GM21786 (cell line): ENCODE data around the gene MAP3K20.
A peak's percentile ranks its signal among the peaks of the same experiment; 100 is the strongest.
"Not testable (repeated sequence)": the region's sequence is repeated elsewhere in the genome, so short reads cannot be mapped to it uniquely, and the experiment has no call there.

Experiments used
- ATAC-seq: cut with Tn5 transposase; IDR thresholded peaks from one replicate; pipeline ENCODE4 v1.9.1; 2021; ENCODE audit not compliant: unreplicated experiment

MAP3K20 gene

GRCh38 chr2:173226899-173227698 is 151.5 kb downstream of the MAP3K20 start:
- ATAC-seq, result no peak

GRCh38 chr2:173229086-173229485 is 153.4 kb downstream of the MAP3K20 start:
- no peak for ATAC-seq

- ATAC-seq, result no peak
These were observed 154.5 kb downstream of the MAP3K20 start for GRCh38 chr2:173230181-173230580.

- no peak for ATAC-seq
These were observed 155.4 kb downstream of the MAP3K20 start for GRCh38 chr2:173231042-173231441.

- no peak for ATAC-seq
These were observed 155.8 kb downstream of the MAP3K20 start for GRCh38 chr2:173231465-173231864.

GRCh38 chr2:173232956-173233744 is 157.5 kb downstream of the MAP3K20 start:
- ATAC-seq, result no peak

GRCh38 chr2:173235947-173236803 is 160.5 kb downstream of the MAP3K20 start:
- ATAC-seq, result no peak

- no peak for ATAC-seq
These were observed 162.7 kb downstream of the MAP3K20 start for GRCh38 chr2:173238385-173238784.

GRCh38 chr2:173238831-173239230 is 163.2 kb downstream of the MAP3K20 start:
- ATAC-seq, result no peak

- peak; percentile 96 for ATAC-seq
These were observed 164.0 kb downstream of the MAP3K20 start for GRCh38 chr2:173239644-173240043.

- ATAC-seq, result peak; percentile 12
These were observed 164.4 kb downstream of the MAP3K20 start for GRCh38 chr2:173240083-173240482.

GRCh38 chr2:173241643-173242042 is 166.0 kb downstream of the MAP3K20 start:
- ATAC-seq, result no peak

GRCh38 chr2:173247156-173247555 is 171.5 kb downstream of the MAP3K20 start:
- no peak for ATAC-seq

GRCh38 chr2:173248381-173248780 is 172.7 kb downstream of the MAP3K20 start:
- ATAC-seq, result no peak

- no peak for ATAC-seq
These were observed 174.3 kb downstream of the MAP3K20 start for GRCh38 chr2:173249661-173250641.

GRCh38 chr2:173251225-173251624 is 175.6 kb downstream of the MAP3K20 start:
- no peak for ATAC-seq

GRCh38 chr2:173252581-173252980 is 176.9 kb downstream of the MAP3K20 start:
- ATAC-seq, result no peak

GRCh38 chr2:173254659-173255058 is 179.0 kb downstream of the MAP3K20 start:
- no peak for ATAC-seq

GRCh38 chr2:173258701-173259100 is 183.1 kb downstream of the MAP3K20 start:
- ATAC-seq, result no peak

GRCh38 chr2:173262356-173262755 is 186.7 kb downstream of the MAP3K20 start:
- not testable (repeated sequence) for ATAC-seq
